CD4-positive, alpha-beta memory T cell (primary cell): ENCODE measurements around the gene MXRA8. TPM values are rescaled to one million over a fixed set of nuclear protein-coding genes. Genes with fewer than 3 reads are reported as not detected.

Experiments used
- CTCF ChIA-PET: fragments of 350-600 bp; sonication (Branson Sonifier 250); formaldehyde crosslinking; loops from one replicate; lab custom pipeline; 2021; ENCODE audit warnings: inconsistent platforms; ENCODE audit not compliant: partially characterized antibody; lab: Charles Lee
- POLR2A ChIA-PET: fragments of 350-600 bp; sonication (Branson Sonifier 250); formaldehyde crosslinking; loops from one replicate; lab custom pipeline; 2021; ENCODE audit not compliant: partially characterized antibody; lab: Charles Lee
- DNase-seq, 5 donors: peaks; one replicate each; pipeline versions ENCODE4 v3.0.0 to v3.0.0-alpha.2; 2020 to 2022; ENCODE audit warnings: mixed read lengths in 1 of 5
- H3K27ac ChIP-seq: one replicate; pipeline ENCODE4 v1.7.0; 2013; ENCODE audit warnings: low read depth, low read length
- H3K27me3 ChIP-seq: 2 replicates; pipeline ENCODE4 v1.7.0; 2013; ENCODE audit warnings: mild to moderate bottlenecking, low read length, moderate library complexity; ENCODE audit not compliant: insufficient read depth
- H3K36me3 ChIP-seq: 2 replicates; pipeline ENCODE4 v1.7.0; 2013; ENCODE audit warnings: mild to moderate bottlenecking, low read length, moderate library complexity; ENCODE audit not compliant: insufficient read depth
- H3K4me1 ChIP-seq: 2 replicates; pipeline ENCODE4 v1.7.0; 2013; ENCODE audit warnings: mild to moderate bottlenecking, low read length, moderate library complexity; ENCODE audit not compliant: insufficient read depth
- H3K4me3 ChIP-seq, 2 donors: one replicate each; pipeline ENCODE4 v1.7.0; 2013; ENCODE audit warnings: low read length in 2 of 2, mild to moderate bottlenecking in 1 of 2
- H3K9me3 ChIP-seq, 2 donors: one replicate each; pipeline ENCODE4 v1.7.0; 2013; ENCODE audit warnings: low read length in 2 of 2, control low read depth in 1 of 2; ENCODE audit not compliant: control insufficient read depth in 1 of 2
- H3K27ac Mint-ChIP-seq, 7 donors: one replicate each; pipeline ENCODE4 v1.8.0; 2020 to 2021; ENCODE audit warnings: mixed read lengths in 7 of 7, mild to moderate bottlenecking in 6 of 7, inconsistent platforms in 3 of 7, moderate library complexity in 3 of 7
- H3K27me3 Mint-ChIP-seq, 2 donors: one replicate each; pipeline ENCODE4 v1.8.0; 2020 to 2021; ENCODE audit warnings: mixed read lengths in 2 of 2
- H3K36me3 Mint-ChIP-seq, 2 donors: one replicate each; pipeline ENCODE4 v1.8.0; 2020 to 2021; ENCODE audit warnings: mixed read lengths in 2 of 2, inconsistent platforms in 1 of 2, mild to moderate bottlenecking in 1 of 2
- H3K4me1 Mint-ChIP-seq, 4 donors: one replicate each; pipeline ENCODE4 v1.8.0; 2020 to 2021; ENCODE audit warnings: mixed read lengths in 4 of 4, mild to moderate bottlenecking in 1 of 4
- H3K4me3 Mint-ChIP-seq, 8 donors: one replicate each; pipeline ENCODE4 v1.8.0; 2020 to 2021; ENCODE audit warnings: mixed read lengths in 8 of 8, mild to moderate bottlenecking in 7 of 8, moderate library complexity in 6 of 8, inconsistent platforms in 3 of 8
- H3K9me3 Mint-ChIP-seq, 8 donors: one replicate each; pipeline ENCODE4 v1.8.0; 2020 to 2021; ENCODE audit warnings: mixed read lengths in 8 of 8, mild to moderate bottlenecking in 5 of 8, inconsistent platforms in 3 of 8, moderate library complexity in 1 of 8
- intact Hi-C: fragments of 100-400 bp; cut with micrococcal nuclease; formaldehyde crosslinking; loops from one replicate; pipeline ENCODE4 v1.15.1; 2023
- polyA plus RNA-seq, 2 donors: library from polyadenylated mRNA; unstranded; fragments of 300-500 nt; fragmentation: Illumina TruSeq; gene quantifications; one replicate each; pipeline ENCODE4 v1.2.3, GENCODE V29; 2021
- total RNA-seq, 2 experiments: library from RNA; stranded (reverse); gene quantifications; one replicate each; pipeline ENCODE4 v1.2.3, GENCODE V29; 2021

Gene MXRA8
- total and polyA plus RNA-seq, 4 experiments from 2014 or later: 0.35 to 0.57 TPM; not detected in 2

DNA sequence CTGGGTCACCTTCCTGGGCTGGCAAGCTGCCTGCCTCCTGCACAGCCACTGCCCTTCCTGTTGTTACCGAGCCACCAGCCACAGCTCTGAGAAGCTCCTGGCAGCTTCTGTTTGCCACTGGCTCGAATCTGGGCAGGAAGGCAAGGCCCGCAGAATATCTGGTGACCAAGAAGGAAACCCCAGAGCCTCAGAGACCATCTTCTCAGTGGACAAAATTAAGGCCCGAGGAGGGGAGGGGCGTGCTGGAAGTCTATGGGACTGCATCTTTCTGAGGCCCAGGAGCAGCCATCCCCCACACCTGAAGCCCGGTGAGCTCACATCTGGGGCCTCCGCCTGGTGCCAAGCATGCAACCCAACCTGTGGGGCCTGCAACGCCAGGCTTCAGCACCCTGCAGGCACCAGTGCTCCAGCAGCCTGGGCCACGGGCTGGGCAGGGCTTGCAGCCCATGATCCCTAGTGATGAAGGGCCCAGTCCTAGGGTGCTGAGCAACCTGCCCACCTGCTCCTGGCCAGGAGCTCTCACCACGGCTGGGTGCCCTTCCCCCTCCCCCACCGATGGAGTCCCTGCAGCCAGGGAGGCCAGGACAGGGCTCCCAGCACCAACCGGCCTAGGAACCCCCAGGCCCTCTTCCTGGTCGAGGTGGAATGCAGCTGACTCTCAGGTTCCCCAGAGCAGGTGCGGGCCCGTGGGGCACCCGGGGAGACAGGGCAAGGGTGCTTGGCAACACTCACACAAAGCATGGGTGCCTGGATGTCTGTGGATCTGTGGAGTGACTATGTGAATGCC is 32.9 kb downstream of the MXRA8 start:
- H3K36me3 Mint-ChIP-seq: peaks cover 0 to 4% of the 10 kb centered on the region in 2 donors
- peak overlapping the region; percentile 75 to 87 (median 78) for H3K4me3 Mint-ChIP-seq
- intact Hi-C loops: loop anchor here (1.0 to 2.0 kb wide), 2 partner anchors 18 to 49 kb away; partner anchors contain the start of gene AURKAIP1
- CTCF ChIA-PET: interaction anchor here (1.4 kb wide), 1 partner anchor 47 kb away, joined by 4 read pairs; no protein-coding TSS in a partner anchor
- no peaks in the 10 kb centered on the region for H3K9me3 ChIP-seq
- peaks cover 12 to 49% (median 32%) of the 10 kb centered on the region in 4 donors for H3K4me1 Mint-ChIP-seq
- H3K27me3 Mint-ChIP-seq: no peaks in the 10 kb centered on the region
- peaks cover 4% of the 10 kb centered on the region for H3K36me3 ChIP-seq
- H3K4me1 ChIP-seq: peaks cover 41% of the 10 kb centered on the region
- H3K4me3 ChIP-seq: peak overlapping the region; percentile 49 to 77
- peak overlapping the region; percentile 89 for H3K27ac ChIP-seq
- DNase-seq: peak in 1 of 5 donors; percentile 37
- H3K27me3 ChIP-seq: no peaks in the 10 kb centered on the region
- POLR2A ChIA-PET: interaction anchor here (0.7 to 1.8 kb wide), 4 partner anchors 16 to 73 kb away, joined by 3 to 14 read pairs (median 6); partner anchors contain the start of genes AURKAIP1, CCNL2 and PUSL1
- peaks cover 0 to 2% (median 0%) of the 10 kb centered on the region in 8 donors for H3K9me3 Mint-ChIP-seq
- H3K27ac Mint-ChIP-seq: peak overlapping the region; percentile 76 to 88 (median 82)

DNA sequence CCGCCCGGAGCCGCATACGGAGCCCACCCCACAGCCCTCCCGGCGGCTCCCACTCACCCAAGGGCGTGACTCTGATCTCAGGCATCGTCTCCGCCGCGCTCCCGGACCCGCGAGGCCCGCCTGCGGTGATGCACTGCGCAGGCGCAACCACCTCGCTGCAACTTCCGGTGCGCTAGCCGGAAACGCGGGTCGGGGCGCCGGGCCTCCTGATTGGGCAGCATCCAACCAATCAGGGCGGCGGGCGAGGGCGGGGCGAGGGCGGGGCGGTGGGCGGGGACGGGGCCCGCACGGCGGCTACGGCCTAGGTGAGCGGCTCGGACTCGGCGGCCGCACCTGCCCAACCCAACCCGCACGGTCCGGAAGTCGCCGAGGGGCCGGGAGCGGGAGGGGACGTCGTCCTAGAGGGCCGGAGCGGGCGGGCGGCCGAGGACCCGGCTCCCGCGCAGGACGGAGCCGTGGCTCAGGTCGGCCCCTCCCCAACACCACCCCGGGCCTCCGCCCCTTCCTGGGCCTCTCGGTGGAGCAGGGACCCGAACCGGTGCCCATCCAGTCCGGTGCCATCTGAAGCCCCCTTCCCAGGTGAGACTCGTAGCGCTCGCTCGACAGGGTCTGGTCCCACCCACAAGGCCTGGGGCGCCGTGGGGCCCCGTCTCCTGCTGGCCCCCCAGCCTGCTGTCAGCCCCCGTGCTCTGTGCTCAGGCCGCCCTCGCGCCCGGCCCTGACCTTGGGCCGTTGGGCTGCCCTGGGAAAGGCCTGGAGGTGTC is 33.6 kb downstream of the MXRA8 start, which contains the start of the genes CPTP and INTS11:
CPTP (plus strand) TSS at position 279 of the 764 bp plus-strand sequence. CDS start 2,109 bp downstream, outside the sequence.
INTS11 (minus strand) TSS at position 137 of the 764 bp plus-strand sequence; CDS start at position 85, 52 bp downstream.
- ChIA-PET CTCF (interaction anchor here (1.4 kb wide), 1 partner anchor 48 kb away, joined by 4 read pairs; no protein-coding TSS in a partner anchor), POLR2A (interaction anchor here (0.7 to 1.8 kb wide), 4 partner anchors 15 to 74 kb away, joined by 3 to 14 read pairs (median 6); partner anchors contain the start of genes AURKAIP1, CCNL2 and PUSL1)
- H3K4me3 ChIP-seq: peak within 1 kb of the TSS; percentile 49 to 77

DNA sequence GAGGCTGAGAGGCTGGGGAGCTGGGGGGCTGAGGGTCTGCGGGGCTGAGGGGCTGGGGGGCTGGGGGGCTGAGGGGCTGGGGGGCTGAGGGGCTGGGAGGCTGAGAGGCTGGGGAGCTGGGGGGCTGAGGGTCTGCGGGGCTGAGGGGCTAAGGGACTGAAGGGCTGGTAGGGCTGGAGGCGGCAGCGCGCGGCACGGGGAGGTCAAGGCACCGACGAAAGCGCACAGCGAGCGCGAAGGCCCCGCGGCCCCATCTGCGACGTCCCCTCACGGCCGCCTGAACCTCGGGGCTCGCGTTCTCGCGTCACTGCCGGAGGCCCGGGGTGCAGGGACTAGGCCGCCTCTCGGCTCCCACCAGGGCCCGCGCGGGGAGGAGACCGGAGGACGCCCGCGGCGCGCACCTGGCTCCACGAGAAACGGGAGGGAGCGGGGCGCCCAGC is 34.3 kb downstream of the MXRA8 start:
- H3K36me3 Mint-ChIP-seq: peaks cover 0 to 15% of the 10 kb centered on the region in 2 donors
- Histone ChIP-seq H3K9me3 (no peaks in the 10 kb centered on the region), H3K4me1 (peaks cover 41% of the 10 kb centered on the region), H3K27ac (peak overlapping the region; percentile 89), H3K4me3 (peak overlapping the region in 1 of 2 donors; percentile 77), H3K27me3 (no peaks in the 10 kb centered on the region), H3K36me3 (peaks cover 10% of the 10 kb centered on the region)
- H3K4me1 Mint-ChIP-seq: peaks cover 9 to 53% (median 35%) of the 10 kb centered on the region in 4 donors
- ChIA-PET CTCF (no interaction called here), POLR2A (interaction anchor here (1.7 kb wide), 1 partner anchor 11 kb away, joined by 4 read pairs; no protein-coding TSS in a partner anchor)
- intact Hi-C loops: loop anchor here (1.0 to 2.0 kb wide), 3 partner anchors 16 to 208 kb away; partner anchors contain the start of genes AURKAIP1, C1orf159 and PUSL1
- peak overlapping the region in 6 of 8 donors; percentile 8 to 90 (median 65) for H3K4me3 Mint-ChIP-seq
- peak overlapping the region in 1 of 7 donors; percentile 77 for H3K27ac Mint-ChIP-seq
- no peak for DNase-seq
- peaks cover 0 to 2% (median 0%) of the 10 kb centered on the region in 8 donors for H3K9me3 Mint-ChIP-seq
- no peaks in the 10 kb centered on the region for H3K27me3 Mint-ChIP-seq

More for the DNA sequence above, 33.6 kb downstream of the MXRA8 start, which contains the start of the genes CPTP and INTS11:
- Histone ChIP-seq H3K27me3 (no peaks in the 10 kb centered on the region), H3K36me3 (peaks cover 4% of the 10 kb centered on the region), H3K9me3 (no peaks in the 10 kb centered on the region), H3K27ac (peak within 1 kb of the TSS; percentile 89), H3K4me1 (peaks cover 41% of the 10 kb centered on the region)
- Mint-ChIP-seq H3K9me3 (peaks cover 0 to 2% (median 0%) of the 10 kb centered on the region in 8 donors), H3K27ac (peak within 1 kb of the TSS; percentile 77 to 97 (median 91)), H3K4me1 (peaks cover 9 to 53% (median 34%) of the 10 kb centered on the region in 4 donors), H3K4me3 (peak within 1 kb of the TSS; percentile 87 to 97 (median 93)), H3K36me3 (peaks cover 0 to 9% of the 10 kb centered on the region in 2 donors), H3K27me3 (no peaks in the 10 kb centered on the region)
- peak; percentile 95 to 96 (median 96) for DNase-seq
- intact Hi-C loops: loop anchor here (1.0 to 2.0 kb wide), 3 partner anchors 16 to 208 kb away; partner anchors contain the start of genes AURKAIP1, C1orf159 and PUSL1

DNA sequence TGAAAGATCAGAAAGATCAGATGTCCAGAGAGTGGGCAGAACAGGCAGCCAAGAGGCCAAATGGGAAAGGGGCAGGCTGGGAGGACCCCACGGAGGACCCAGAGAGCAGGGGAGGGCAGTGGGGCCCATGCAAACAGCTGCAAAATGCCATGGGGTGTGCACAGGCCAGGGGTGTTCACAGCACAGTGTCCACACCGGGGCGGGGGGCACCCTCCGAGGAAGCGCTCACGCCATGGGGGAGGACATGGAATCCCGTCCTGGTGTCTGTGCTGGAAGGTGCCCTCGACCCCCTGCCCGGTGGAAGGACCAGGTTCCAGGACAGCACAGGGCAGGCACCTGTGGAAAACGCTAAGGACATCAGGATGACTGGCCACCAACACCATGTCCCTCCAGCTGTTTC is 35.4 kb downstream of the MXRA8 start:
- peaks cover 41% of the 10 kb centered on the region for H3K4me1 ChIP-seq
- Mint-ChIP-seq H3K27me3 (no peaks in the 10 kb centered on the region), H3K9me3 (peaks cover 0 to 2% (median 0%) of the 10 kb centered on the region in 8 donors), H3K36me3 (peaks cover 0 to 16% of the 10 kb centered on the region in 2 donors), H3K27ac (peak overlapping the region in 4 of 7 donors; percentile 10 to 97 (median 82)), H3K4me1 (peaks cover 9 to 52% (median 35%) of the 10 kb centered on the region in 4 donors), H3K4me3 (peak overlapping the region; percentile 33 to 97 (median 83))
- H3K27me3 ChIP-seq: no peaks in the 10 kb centered on the region
- no peak for DNase-seq
- H3K4me3 ChIP-seq: no peak overlapping the region
- no peaks in the 10 kb centered on the region for H3K9me3 ChIP-seq
- intact Hi-C loops: no loop called here
- peaks cover 12% of the 10 kb centered on the region for H3K36me3 ChIP-seq
- ChIA-PET CTCF (no interaction called here), POLR2A (interaction anchor here (0.6 to 1.7 kb wide), 2 partner anchors 10 to 286 kb away, joined by 3 to 4 read pairs; no protein-coding TSS in a partner anchor)
- H3K27ac ChIP-seq: no peak overlapping the region

DNA sequence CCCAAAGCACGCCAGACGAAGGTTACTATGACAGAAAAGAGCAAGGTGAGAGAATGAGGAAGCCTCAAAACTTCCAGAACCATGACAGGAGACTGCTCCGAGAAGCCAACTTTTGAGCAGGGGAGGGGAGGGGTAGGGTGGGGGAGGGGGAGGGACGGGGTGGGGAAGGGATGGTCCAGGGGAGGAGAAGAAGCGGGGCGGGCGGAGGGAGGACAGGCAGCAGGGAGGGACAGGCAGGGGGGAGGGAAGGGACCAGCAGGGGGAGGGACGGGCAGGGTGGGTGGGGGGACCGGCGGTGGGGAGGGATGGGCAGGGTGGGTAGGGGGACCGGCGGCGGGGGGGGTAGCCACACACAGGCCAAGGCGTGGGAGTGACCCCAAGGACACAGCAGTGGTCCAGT is 35.9 kb downstream of the MXRA8 start:
- Histone ChIP-seq H3K27me3 (no peaks in the 10 kb centered on the region), H3K27ac (no peak overlapping the region), H3K4me1 (peaks cover 41% of the 10 kb centered on the region), H3K36me3 (peaks cover 14% of the 10 kb centered on the region), H3K9me3 (no peaks in the 10 kb centered on the region), H3K4me3 (no peak overlapping the region)
- intact Hi-C loops: no loop called here
- CTCF ChIA-PET: no interaction called here
- peak overlapping the region in 5 of 7 donors; percentile 57 to 82 (median 75) for H3K27ac Mint-ChIP-seq
- no peaks in the 10 kb centered on the region for H3K27me3 Mint-ChIP-seq
- H3K9me3 Mint-ChIP-seq: peaks cover 0 to 2% (median 0%) of the 10 kb centered on the region in 8 donors
- DNase-seq: no peak
- POLR2A ChIA-PET: interaction anchor here (1.7 kb wide), 1 partner anchor 10 kb away, joined by 4 read pairs; no protein-coding TSS in a partner anchor
- peaks cover under 1 to 18% of the 10 kb centered on the region in 2 donors for H3K36me3 Mint-ChIP-seq
- peaks cover 9 to 52% (median 34%) of the 10 kb centered on the region in 4 donors for H3K4me1 Mint-ChIP-seq
- H3K4me3 Mint-ChIP-seq: peak overlapping the region in 7 of 8 donors; percentile 62 to 79 (median 68)

DNA sequence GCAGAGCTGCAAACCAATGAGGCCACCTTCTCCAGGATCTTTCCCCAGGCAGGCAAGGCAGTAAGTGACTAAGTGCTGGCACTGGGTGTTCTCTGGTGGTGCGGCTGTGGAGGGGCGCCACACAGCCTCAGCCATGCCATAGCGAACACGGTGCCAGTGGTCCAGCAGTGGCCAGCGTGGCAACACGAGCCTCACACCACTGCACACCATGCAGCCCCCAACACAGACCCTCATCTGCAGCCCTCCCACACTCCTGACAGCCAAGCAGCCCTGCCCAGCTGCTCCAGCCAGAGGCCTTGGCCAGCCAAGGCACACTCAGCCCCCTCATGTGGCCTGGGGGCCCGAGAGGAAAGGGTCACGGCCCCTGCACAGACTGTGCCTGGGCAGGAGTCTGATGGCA is 36.9 kb downstream of the MXRA8 start:
- peaks cover 0 to 2% (median 0%) of the 10 kb centered on the region in 8 donors for H3K9me3 Mint-ChIP-seq
- Histone ChIP-seq H3K9me3 (no peaks in the 10 kb centered on the region), H3K27me3 (no peaks in the 10 kb centered on the region), H3K4me3 (no peak overlapping the region), H3K4me1 (peaks cover 33% of the 10 kb centered on the region), H3K36me3 (peaks cover 16% of the 10 kb centered on the region), H3K27ac (no peak overlapping the region)
- POLR2A ChIA-PET: interaction anchor here (0.9 to 1.0 kb wide), 2 partner anchors 15 to 77 kb away, joined by 3 to 4 read pairs; no protein-coding TSS in a partner anchor
- intact Hi-C loops: no loop called here
- no peak for DNase-seq
- H3K27ac Mint-ChIP-seq: peak overlapping the region in 1 of 7 donors; percentile 22
- no peak overlapping the region for H3K4me3 Mint-ChIP-seq
- H3K27me3 Mint-ChIP-seq: no peaks in the 10 kb centered on the region
- H3K36me3 Mint-ChIP-seq: peaks cover 3 to 20% of the 10 kb centered on the region in 2 donors
- peaks cover 11 to 51% (median 31%) of the 10 kb centered on the region in 4 donors for H3K4me1 Mint-ChIP-seq
- CTCF ChIA-PET: no interaction called here
